SU-DHL-6 (cell line): Measurements from ENCODE around the gene BIRC2.

Experiments
- H2AFZ ChIP-seq: fragments of 200-600 bp; sonication (generic); 2 replicates; pipeline ENCODE4 v1.6.1; 2014; ENCODE audit warnings: low read depth, mild to moderate bottlenecking, moderate library complexity, mixed read lengths, antibody characterized with exemption, low read length; ENCODE audit not compliant: severe bottlenecking
- H3F3A ChIP-seq: fragments of 200-600 bp; shearing (Covaris generic); 2 replicates; pipeline ENCODE4 v1.6.0; 2016; ENCODE audit warnings: antibody characterized with exemption, mild to moderate bottlenecking; ENCODE audit not compliant: insufficient read depth
- H3K27ac ChIP-seq: fragments of 200-600 bp; sonication (generic); 2 replicates; pipeline ENCODE4 v1.5.1; 2016; ENCODE audit warnings: low read depth, mild to moderate bottlenecking, low read length, moderate library complexity, mixed read lengths
- H3K27me3 ChIP-seq: fragments of 200-600 bp; sonication (generic), shearing (Covaris generic); 2 replicates; pipeline ENCODE4 v1.6.0; 2014; ENCODE audit warnings: mild to moderate bottlenecking, low read length
- H3K36me3 ChIP-seq: fragments of 200-600 bp; sonication (generic); 2 replicates; pipeline ENCODE4 v1.6.1; 2014; ENCODE audit warnings: mild to moderate bottlenecking, low read length, mixed read lengths
- H3K4me2 ChIP-seq: fragments of 300-600, 200-600 bp; shearing (Covaris generic), sonication (generic); 2 replicates; pipeline ENCODE4 v1.6.0; 2014; ENCODE audit warnings: low read length, low read depth, mild to moderate bottlenecking; ENCODE audit not compliant: poor library complexity, severe bottlenecking
- H3K4me3 ChIP-seq: fragments of 200-600 bp; sonication (generic); 2 replicates; pipeline ENCODE4 v1.5.1; 2014; ENCODE audit warnings: antibody characterized with exemption, low read length, mild to moderate bottlenecking, mixed read lengths; ENCODE audit not compliant: insufficient read depth, poor library complexity, severe bottlenecking
- H3K79me2 ChIP-seq: fragments of 200-600 bp; sonication (generic); 2 replicates; pipeline ENCODE4 v1.6.1; 2014; ENCODE audit warnings: mild to moderate bottlenecking, low read length, moderate library complexity; ENCODE audit not compliant: insufficient read depth
- H3K9ac ChIP-seq: fragments of 200-600 bp; sonication (generic); 2 replicates; pipeline ENCODE4 v1.7.0; 2014; ENCODE audit warnings: mild to moderate bottlenecking, low read length
- H3K9me2 ChIP-seq: fragments of 200-600 bp; sonication (generic); replicated peaks from 2 replicates; pipeline ENCODE4 v1.6.1; 2014; ENCODE audit warnings: low read length; ENCODE audit not compliant: insufficient read depth
- H3K9me3 ChIP-seq: fragments of 200-600 bp; sonication (generic); 2 replicates; pipeline ENCODE4 v1.6.1; 2014; ENCODE audit warnings: low read length, mixed read lengths; ENCODE audit not compliant: insufficient read depth
- H4K20me1 ChIP-seq: fragments of 200-600 bp; sonication (generic); 2 replicates; pipeline ENCODE4 v1.6.1; 2014; ENCODE audit warnings: low read depth, mild to moderate bottlenecking, antibody characterized with exemption, low read length, moderate library complexity, mixed read lengths
- CTCF ChIP-seq: fragments of 200-600 bp; sonication (generic); IDR thresholded peaks from one replicate; pipeline ENCODE4 v1.5.1; 2017; ENCODE audit warnings: antibody characterized with exemption, mild to moderate bottlenecking, low read length, moderate library complexity; ENCODE audit not compliant: insufficient read depth, poor library complexity, severe bottlenecking
- EZH2phosphoT487 ChIP-seq: fragments of 200-600 bp; sonication (generic), shearing (Covaris generic); conservative IDR thresholded peaks from 2 replicates; pipeline ENCODE4 v1.6.1; 2018; ENCODE audit warnings: mild to moderate bottlenecking, antibody characterized with exemption, low read length, moderate library complexity, mixed read lengths

BIRC2 gene

GRCh38 chr11:102413497-102413896 lies 66.5 kb downstream of the BIRC2 start:
- Histone ChIP-seq H3K9me3 (no peaks in the 10 kb centered on the region), H3K4me2 (no peak overlapping the region), H3K9me2 (no peaks in the 10 kb centered on the region), H3K27ac (no peak overlapping the region), H3K9ac (no peak overlapping the region), H4K20me1 (peaks cover 18% of the 10 kb centered on the region), H3K27me3 (no peaks in the 10 kb centered on the region), H3K79me2 (peaks cover 100% of the 10 kb centered on the region), H3K36me3 (peaks cover 14% of the 10 kb centered on the region; the same call in 1 of the 2 replicates), H3F3A (no peaks in the 10 kb centered on the region), H3K4me3 (no peak overlapping the region), H2AFZ (no peak overlapping the region)
- TF ChIP-seq EZH2phosphoT487 (no peak), CTCF (no peak)

GRCh38 chr11:102414559-102414958 lies 67.5 kb downstream of the BIRC2 start:
- no peak overlapping the region for H3K4me2 ChIP-seq
- H3K27ac ChIP-seq = no peak overlapping the region; the same call in 1 of the 2 replicates
- H3K79me2 ChIP-seq = peaks cover 100% of the 10 kb centered on the region
- H3K36me3 ChIP-seq = peaks cover 19% of the 10 kb centered on the region
- no peak overlapping the region for H2AFZ ChIP-seq
- H3K9me3 ChIP-seq = no peaks in the 10 kb centered on the region
- TF ChIP-seq EZH2phosphoT487 (no peak), CTCF (no peak)
- peaks cover 18% of the 10 kb centered on the region for H4K20me1 ChIP-seq
- H3F3A ChIP-seq = no peaks in the 10 kb centered on the region
- no peak overlapping the region for H3K9ac ChIP-seq
- no peak overlapping the region for H3K4me3 ChIP-seq
- H3K27me3 ChIP-seq = no peaks in the 10 kb centered on the region
- no peaks in the 10 kb centered on the region for H3K9me2 ChIP-seq

GRCh38 chr11:102415304-102415916 lies 68.4 kb downstream of the BIRC2 start:
- H3K4me2 ChIP-seq = no peak overlapping the region

More at GRCh38 chr11:102415304-102415916, 68.4 kb downstream of the BIRC2 start:
- H3K9ac ChIP-seq = no peak overlapping the region
- no peaks in the 10 kb centered on the region for H3K27me3 ChIP-seq
- no peak overlapping the region for H3K4me3 ChIP-seq
- H3K36me3 ChIP-seq = peaks cover 19% of the 10 kb centered on the region
- no peaks in the 10 kb centered on the region for H3K9me3 ChIP-seq
- no peak overlapping the region for H2AFZ ChIP-seq
- H3F3A ChIP-seq = no peaks in the 10 kb centered on the region
- H4K20me1 ChIP-seq = peaks cover 18% of the 10 kb centered on the region
- no peaks in the 10 kb centered on the region for H3K9me2 ChIP-seq
- H3K79me2 ChIP-seq = peaks cover 100% of the 10 kb centered on the region
- H3K27ac ChIP-seq = no peak overlapping the region
- TF ChIP-seq CTCF = no peak
- no peak for TF ChIP-seq EZH2phosphoT487
